Urothelium cell line (cell line): Measurements from ENCODE around the gene GPR176.
A peak's percentile ranks its signal among the peaks of the same experiment; 100 is the strongest.
"Not testable (repeated sequence)": the region's sequence is repeated elsewhere in the genome, so short reads cannot be mapped to it uniquely, and the experiment has no call there.

Source experiments
- DNase-seq: peaks from one replicate; pipeline ENCODE4 v3.0.0; 2011; ENCODE audit warnings: low spot score, mixed read lengths
- FAIRE-seq: peaks from 2 replicates; lab custom pipeline; 2011; peaks lifted over from hg19 to GRCh38; lab: Jason Lieb, UNC

Gene GPR176

DNA sequence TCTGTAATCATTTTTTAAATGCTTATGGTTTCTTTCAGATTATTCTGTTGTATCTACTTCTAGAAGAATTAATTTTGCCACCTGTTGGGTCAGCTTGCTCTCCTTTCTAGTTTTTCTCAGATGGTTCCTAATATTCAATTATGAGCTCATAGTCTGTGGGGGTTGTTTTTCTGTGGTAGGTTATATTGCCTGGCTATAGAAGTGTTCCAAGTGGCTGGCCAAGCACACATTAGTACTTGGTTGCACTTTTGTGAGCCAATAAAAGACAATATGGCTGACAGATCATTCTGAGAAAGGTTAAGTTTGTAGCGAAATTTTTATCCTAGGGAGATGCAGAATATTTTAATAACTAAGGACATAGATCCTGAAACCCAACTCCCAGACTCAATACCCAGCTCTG lies 105.6 kb downstream of the GPR176 start:
- DNase-seq (no peak), FAIRE-seq (no peak)

DNA sequence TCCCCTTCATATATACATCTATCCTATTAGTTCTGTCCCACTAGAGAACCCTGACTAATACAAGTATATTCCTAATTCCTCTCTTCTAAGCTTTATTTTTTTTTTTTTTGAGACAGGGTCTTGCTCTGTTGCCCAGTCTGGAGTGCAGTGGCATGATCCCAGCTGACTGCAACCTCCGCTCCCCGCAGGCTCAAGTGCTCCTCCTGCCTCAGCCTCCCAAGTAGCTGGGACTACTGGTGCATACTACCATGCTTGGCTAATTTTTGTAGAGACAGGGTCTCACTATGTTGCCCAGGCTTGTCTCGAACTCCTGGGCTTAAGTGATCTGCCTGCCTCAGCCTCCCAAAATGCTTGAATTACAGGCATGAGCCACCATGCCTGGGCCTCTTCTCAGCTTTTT lies 107.4 kb downstream of the GPR176 start:
- DNase-seq, FAIRE-seq: not testable (repeated sequence)

DNA sequence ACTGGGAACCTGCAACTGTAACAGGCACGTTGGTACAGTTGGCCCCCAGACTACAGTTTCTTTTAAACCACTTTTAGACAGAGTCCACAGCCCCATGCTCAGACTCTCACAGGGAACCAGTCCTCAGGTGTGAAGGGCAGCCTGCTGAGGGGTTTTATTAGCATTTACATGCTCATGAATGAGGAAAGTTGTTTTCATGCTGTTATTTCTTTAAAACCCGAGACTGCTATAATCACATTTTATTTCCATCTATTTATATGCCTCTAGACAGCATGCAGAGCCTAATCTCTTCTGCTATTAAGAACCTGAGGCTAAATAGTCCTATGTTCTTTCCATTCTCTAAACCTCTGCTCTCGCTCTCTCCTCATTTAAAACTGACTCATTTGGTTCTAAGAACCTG lies 111.2 kb downstream of the GPR176 start:
- DNase-seq, result no peak
- FAIRE-seq, result no peak

DNA sequence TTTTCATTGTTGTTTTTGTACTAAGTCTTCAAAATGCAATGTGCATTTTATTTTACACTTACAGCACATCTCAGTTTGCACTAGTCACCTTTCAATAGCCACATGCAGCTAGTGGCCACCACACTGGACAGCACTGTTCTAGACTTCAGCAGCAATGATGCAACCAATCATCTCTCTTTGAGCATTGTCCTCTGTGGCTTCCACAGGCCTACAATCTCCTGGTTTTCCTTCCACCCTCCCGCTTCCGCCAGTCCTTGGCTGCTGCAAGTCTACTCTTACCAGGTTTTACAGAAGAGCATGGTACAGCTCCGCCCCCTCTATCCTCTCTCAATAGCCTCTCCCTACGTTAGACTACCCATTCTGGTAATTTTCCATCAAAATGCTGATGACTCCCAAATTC lies 112.3 kb downstream of the GPR176 start:
- no peak for DNase-seq
- no peak for FAIRE-seq

DNA sequence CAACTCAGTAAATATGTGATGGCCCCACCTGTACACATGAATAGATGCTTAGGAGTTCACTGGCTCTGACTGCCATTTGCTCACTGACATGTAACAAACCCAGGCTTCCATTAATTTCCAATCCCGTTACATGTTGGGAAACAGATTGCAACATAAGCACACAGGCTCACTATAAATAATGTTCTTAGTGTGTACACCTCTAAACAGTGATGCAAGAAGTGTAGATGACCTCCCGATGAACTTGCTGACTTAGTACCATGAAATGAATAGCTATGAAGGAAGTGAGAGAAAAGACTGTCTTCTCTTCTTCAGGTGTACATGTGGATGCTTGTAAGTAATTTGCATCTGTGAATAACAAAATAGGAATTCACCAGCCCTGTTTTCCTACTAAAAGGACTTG lies 116.0 kb downstream of the GPR176 start:
- DNase-seq (no peak), FAIRE-seq (no peak)

DNA sequence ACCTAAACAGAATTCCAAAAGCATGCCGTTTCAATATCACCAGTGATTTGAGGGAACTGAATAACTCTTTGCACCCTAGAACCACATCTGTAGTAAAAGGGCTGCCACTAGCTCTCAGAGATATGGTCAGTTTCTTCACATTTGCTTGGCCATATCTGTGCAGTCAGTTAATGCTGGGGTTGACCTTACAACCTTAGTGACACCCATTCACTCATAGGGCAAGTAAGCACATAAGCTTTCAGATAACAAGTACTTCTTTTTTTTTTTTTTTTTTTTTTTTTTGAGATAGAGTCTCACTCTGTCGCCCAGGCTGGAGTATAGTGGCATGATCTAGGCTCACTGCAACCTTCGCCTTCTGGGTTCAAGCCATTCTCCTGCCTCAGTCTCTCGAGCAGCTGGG lies 117.0 kb downstream of the GPR176 start:
- no peak for FAIRE-seq

DNA sequence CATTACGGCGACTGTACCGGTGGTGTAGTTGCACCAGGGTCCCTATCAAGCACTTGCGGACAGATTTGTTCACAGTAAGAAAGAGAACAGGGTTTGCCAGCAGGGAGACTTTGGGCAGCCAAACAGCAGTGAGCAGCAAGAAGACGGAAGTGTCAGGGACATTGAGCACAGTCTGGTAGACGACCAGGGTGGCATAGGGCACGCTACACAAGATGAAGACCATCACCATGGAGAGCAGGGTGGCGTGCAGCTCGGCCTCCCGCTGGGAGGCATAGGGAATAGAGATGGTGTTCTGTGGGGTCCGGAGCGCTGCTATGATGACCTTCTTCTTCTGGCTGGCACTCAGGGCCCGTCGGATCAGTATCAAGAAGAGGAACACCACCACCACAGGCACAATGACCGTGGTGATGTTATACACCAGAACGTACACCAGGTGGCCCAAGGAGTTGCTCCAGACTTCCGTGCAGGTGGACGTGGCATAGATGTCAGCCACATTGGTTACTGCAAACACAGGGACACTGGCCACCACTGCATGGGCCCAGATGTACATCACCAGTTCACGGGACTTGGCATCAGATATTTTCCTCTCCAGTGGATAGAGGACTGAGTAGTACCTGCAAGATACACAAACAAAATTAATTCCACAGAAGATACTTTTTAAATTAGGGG lies 118.3 kb downstream of the GPR176 start:
- FAIRE-seq (peak; percentile 76), DNase-seq (peak; percentile 28)

More for the DNA sequence above, 117.0 kb downstream of the GPR176 start:
- DNase-seq, result no peak

DNA sequence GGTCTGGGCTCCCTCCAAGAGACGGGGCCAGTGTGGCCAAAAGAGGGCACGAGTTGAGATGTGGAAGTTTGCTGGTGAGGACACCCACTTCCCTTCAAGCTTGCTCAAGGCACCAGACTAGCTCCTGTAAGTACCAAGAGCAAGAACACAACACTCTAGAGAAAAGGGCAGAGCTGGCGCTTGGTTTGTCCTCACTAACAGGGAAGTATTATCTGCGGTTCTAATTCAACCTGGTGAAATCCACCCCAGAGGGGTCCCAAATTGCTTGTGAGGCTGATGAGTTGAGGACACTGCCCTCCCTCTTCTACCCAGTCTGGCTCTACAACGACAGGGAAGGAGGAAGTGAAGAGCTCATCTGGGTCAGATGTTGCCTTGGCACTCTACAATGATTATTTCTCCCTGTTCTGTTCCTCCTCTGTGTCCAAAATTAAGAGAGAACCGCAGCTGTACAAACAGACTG lies 120.5 kb downstream of the GPR176 start:
- no peak for DNase-seq
- FAIRE-seq, result no peak

DNA sequence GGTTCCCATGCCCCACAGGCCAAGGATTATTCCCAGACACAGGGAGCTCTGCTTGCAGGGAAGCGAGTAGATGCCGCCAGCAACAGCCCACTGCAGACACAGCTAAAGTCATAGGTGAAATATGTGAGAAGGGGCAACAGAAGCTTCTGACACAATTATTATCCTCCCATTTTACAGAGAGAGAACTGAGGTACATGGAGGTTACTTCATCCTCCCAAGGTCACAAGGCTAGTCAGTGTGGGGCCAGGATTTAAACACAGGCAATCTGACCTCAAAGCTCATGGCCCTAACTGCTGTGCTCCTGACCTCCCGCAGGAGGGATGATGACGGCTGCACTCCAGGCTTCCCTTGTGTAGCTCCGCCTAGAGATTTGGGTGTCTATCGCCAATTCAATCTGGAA lies 121.7 kb downstream of the GPR176 start:
- DNase-seq (no peak), FAIRE-seq (no peak)

DNA sequence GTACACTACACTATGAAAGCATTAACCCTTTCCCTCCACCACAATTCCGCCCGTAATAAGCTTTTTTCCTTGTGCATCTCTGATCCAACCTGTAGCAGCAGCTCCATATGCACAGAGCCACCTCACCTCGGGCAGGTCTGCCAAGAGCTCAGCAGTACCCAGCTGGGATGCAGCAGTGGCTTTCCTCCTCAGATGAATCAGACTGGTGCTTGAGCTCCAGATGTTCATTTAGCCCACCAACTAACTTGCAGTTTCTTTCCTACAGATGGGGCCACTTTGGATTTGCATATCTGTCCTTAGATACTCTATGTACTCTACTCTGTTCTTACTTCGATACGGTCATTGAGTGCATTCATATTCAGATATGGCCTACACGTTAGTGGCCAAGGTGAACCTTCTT lies 122.7 kb downstream of the GPR176 start:
- FAIRE-seq, result no peak
- DNase-seq, result no peak

DNA sequence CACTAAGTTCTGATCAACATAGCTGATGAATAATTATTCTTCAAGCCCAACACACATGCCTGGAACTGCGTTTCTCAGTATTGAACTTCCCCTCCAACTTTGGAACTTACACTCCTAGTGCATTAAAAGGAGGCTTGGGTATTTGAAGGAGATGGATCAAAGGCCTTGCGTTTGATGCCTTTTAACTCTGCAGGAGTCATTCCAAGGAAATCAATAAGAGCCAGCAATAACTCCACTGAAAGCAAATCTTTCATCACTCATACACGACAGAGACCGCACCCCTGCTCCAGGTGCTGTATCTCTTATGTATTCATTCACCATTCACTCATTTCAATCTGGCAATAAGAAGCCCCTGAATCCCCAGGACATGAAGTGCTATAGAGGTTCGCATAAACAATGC lies 123.5 kb downstream of the GPR176 start:
- DNase-seq, result no peak
- no peak for FAIRE-seq

DNA sequence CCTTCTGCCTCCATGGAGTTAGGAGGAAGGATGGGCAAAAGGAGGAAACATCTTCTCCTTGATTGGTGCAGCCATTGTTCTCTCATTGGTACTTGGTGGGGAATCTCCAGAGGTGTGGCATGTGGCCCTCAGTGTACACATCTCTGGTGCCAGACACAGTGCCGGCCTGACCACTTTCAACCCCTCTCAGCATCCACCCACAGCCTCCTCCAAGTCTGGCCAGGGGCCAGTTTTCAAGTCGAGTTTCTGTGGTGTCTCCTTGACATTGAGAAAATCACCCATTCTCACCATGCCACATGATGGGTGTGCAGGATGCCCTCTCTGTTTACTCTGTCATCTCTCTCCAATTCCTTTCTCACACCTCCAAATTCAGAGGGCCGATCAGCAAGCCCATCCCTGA lies 124.6 kb downstream of the GPR176 start:
- FAIRE-seq, result no peak
- DNase-seq, result no peak

DNA sequence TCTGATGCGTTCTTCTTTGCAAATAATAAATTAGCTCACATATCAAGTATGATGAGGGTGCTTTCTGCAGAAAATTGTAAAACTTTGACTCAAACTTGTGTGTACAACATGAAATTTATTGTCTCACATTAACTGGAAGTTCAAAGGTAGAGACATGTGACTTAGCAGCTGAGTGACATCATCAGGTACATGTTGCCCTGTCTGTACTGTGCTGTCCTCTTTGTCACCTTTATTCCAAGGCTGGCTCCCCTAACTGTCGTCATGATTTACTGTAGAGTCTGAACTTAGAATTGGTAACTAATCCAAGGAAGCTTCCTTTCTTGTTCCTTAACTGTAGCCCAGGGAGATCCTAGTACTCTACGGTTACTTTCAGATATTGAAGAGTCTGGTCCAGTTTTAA lies 125.1 kb downstream of the GPR176 start:
- FAIRE-seq, result no peak

DNA sequence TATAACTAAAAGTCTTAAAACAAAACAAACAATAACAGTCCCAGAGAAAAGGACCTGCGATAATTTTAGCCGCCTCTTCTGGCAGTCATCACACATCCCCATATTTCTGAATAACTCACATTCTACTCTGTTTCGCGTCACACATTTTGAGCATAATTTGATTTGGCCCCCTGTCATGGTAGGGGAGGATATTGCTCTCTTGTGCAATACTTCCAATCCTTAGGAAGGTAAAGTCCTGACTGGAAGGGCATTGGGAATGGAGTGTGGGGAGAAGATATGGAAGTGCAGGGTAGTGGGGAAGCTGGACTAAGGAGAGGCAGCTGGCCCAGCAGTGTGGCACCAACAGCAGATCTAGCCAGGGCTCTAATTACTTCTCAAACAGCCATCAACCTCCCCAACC lies 126.1 kb downstream of the GPR176 start:
- FAIRE-seq (no peak), DNase-seq (no peak)

More for the DNA sequence above, 125.1 kb downstream of the GPR176 start:
- DNase-seq, result no peak

DNA sequence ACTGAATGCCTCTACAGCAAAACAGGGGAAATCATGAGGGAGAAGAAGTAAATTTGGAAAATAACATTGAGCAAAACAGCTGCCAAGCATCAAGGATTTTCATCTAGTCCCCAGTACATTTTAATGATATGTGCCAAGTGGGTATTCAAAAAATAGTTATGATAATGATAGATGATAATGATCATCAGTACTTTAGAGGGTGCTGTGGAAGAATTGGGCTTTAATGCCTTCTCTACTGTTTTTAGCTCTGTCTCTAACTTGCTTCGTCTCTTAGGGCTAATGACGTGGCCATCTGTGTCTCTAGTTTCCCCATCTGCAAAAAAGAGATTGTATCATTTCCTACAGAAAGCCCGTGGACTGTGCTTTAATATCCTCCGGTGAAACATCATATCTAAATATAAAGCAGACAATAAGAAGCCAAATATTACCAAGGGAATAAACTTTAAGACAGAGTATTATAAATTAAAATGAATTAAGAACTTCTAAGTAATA lies 127.2 kb downstream of the GPR176 start:
- DNase-seq, result no peak
- no peak for FAIRE-seq

DNA sequence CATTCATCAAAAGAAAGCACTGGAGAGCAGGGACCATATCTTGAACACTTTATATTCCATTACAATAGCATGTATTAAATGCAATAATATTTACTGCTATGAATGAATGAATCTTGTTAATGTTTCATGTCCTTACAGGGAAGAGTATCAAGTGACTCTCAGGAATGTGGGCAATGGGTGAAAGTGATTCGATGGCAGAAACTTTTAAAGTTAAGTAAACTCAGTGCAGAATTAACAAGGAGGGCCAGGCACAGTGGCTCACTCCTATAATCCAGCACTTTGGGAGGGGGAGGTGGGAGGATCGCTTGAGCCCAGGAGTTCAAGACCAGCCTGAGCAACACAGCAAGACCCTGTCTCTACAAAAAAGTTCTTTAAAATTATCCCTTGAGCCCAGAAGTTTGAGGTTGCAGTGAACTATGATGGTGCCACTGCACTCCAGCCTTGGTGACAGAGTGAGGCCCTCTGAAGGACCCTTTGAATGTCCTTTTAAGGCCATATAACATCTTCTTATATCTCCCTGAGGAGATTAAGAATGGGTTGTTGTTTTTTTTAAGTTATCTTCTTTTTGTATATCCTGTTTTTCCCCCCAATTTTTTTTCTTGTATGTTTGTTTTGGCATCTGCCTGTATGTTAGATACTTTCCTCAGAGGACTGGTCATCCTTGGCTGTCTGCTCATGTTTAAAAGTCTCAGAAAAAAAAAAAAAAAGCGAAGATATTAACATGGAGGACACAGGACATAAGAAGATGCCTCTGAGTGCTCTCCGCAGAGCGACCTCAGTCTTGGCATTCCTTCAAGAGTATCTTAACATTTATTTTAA lies 127.8 kb downstream of the GPR176 start:
- FAIRE-seq, result no peak
- DNase-seq, result no peak

DNA sequence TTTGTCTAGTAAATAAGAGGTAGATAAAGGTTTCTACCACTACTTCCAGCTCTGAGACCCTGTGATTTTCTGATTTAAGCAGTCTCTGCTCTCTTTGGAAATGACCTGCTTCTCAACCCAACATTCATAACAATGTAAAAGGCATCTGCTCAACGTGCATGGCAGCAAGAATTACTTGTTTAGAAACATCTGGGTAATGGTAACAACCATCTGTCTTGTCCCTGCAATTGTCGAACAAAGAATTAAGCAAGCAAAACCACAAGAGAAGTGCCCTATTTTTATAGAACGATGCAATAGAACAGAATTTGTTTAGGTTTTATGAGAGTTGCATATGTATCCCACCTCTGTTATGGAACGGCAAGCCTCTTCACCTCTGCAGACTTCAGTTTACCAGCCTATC lies 130.3 kb downstream of the GPR176 start:
- DNase-seq (no peak), FAIRE-seq (no peak)

DNA sequence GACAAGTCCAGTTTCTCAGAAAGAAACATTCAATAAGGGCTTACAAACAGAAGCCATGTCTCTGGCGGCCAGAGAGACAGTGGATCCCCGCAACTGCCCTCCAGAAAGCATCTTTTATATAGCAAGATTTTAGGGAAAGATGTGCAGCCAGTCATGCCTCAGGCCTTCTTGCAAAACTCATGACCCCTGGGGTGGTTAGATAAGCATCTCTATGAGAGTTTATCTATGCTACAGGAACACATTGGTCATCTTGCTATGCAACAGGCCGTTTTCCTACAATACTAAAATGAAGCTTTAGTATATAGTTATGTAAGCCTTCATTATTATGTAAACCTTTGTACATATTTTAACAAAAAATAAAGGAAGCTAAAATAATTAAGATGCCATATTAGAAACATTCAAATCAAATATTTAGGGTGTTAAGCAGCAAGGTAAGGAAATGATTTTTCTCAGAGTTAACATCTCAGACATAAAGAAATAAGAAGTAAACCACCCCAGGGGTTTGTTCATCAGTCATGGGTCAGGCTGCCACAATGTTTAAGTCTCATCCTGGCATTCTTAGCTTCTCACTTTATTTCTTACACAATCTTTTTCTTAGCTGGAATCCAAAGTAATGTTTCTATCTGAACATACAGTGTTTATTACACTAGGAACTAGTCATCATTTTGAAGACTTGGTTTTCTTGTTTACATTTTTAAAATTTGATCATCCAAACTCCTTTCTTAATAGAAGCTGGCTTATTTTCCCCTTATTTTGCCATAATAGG lies 131.1 kb downstream of the GPR176 start:
- DNase-seq (no peak), FAIRE-seq (no peak)

DNA sequence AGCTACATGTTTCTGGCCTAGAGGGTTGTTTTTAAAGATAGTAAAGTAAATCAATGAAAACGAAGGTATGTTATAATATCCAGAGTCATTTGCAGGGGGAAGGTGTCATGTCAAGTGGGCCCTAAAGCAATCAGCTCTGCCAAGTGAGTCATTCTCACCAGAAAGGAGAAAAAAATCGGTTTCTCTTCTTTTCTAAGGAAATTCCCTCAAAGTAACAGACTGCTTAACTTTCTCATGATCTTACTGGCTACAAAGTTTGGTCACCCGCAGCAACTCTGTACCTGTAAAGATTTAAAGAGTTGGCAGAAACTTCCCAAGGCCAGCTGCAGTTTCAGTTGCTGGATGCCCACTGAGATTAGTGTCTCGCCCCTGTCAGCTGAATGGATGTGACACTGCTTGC lies 132.0 kb downstream of the GPR176 start:
- DNase-seq (no peak), FAIRE-seq (no peak)

DNA sequence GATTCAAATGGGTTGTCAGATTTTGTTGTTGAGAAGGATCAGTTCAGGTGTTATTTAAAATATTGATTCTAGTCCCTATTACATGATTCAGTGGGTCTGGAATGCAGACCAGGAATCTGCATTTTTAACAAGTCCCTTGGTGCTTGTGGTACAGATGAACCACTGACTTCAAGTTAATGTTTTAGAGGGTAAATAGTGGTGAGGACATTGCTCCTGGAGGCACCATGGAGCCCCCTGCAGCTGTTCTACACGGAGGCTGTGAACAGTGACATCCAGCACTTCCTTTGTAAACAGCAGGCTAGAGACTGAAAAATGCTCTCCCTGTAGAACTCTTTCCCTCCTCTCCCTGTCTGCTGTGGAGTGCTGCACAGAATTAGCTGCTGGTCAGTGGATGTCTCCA lies 132.6 kb downstream of the GPR176 start:
- DNase-seq, result no peak
- no peak for FAIRE-seq

DNA sequence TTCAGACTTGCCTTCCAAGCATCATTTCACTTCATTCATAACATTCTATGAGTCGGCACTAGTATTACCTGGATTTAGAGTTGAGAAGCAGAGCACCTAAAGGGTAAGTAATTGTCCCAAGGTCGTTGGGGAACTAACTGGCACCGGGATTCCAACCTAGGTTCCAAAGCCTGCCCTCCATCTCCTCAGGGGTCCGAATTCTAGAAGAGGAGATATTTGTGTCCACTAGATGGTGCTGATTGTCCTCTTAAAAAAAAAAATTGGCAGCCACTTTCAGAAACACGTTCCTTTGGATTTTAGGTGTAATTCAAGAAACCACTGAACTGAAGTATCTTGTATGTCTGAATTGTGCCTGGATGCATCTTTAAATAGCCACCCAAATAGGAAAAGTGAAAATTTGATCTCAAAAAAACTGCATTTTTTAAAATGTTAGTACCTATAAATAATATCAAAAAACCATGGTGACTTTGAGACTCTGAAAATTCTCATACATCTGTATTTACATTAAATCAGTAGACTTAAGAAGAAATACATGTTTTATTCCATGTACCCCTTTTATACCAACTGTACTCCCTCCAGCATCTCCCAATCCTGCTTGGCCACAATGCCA lies 133.5 kb downstream of the GPR176 start:
- FAIRE-seq (no peak), DNase-seq (peak; percentile 52)
